Omental fat pad (tissue), 4 donors: Measurements from ENCODE around the gene CELF4. TPM values are rescaled to one million over a fixed set of nuclear protein-coding genes. Genes with fewer than 3 reads are reported as not detected.

Experiments used
- ATAC-seq: fragments of 150-250 bp; one replicate; pipeline ENCODE4 v1.9.1; 2016; ENCODE audit warnings: mild to moderate bottlenecking, moderate library complexity; ENCODE audit not compliant: low FRiP score
- DNase-seq: peaks from one replicate; pipeline ENCODE4 v3.0.0-alpha.2; 2019; ENCODE audit warnings: low spot score
- total RNA-seq, 4 donors: library from RNA; depleted of rRNA; stranded (reverse); fragments of >200 nt; gene quantifications; one replicate each; pipeline ENCODE4 v1.1.0, GENCODE V29; 2016
- TF ChIP-seq, protein P1 (sequence below), 3 donors: fragments of 450-650 bp; IDR thresholded peaks; one replicate each; pipeline ENCODE4 v1.5.1; 2016 to 2017; ENCODE audit warnings: antibody characterized with exemption in 3 of 3, mild to moderate bottlenecking in 3 of 3, moderate library complexity in 2 of 3

The CELF4 gene
- total RNA-seq, 4 donors from 2014 or later, result 0.37 to 0.47 TPM; not detected in 2

DNA sequence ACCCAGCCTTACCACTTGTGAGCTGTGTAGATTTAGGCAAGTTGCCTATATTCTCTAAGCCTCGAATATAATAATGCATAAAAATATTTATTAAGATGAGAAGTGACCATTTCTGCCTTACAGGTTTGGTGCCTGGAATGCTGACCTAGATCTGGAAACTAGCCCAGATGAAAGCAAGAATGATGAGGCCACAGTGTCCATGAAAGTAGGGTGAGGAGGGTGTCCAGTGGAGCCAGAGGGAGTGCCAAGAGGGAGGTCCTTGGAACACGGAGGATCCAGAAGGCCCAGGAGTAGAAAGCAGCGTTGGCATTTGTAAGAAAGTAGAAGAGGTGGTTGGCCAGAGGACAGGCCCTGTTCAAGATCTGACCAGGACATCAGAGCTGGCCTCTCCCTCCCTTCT is 334.3 kb downstream of the CELF4 start:
- ATAC-seq (no peak), DNase-seq (no peak)
- TF ChIP-seq, protein P1, sequence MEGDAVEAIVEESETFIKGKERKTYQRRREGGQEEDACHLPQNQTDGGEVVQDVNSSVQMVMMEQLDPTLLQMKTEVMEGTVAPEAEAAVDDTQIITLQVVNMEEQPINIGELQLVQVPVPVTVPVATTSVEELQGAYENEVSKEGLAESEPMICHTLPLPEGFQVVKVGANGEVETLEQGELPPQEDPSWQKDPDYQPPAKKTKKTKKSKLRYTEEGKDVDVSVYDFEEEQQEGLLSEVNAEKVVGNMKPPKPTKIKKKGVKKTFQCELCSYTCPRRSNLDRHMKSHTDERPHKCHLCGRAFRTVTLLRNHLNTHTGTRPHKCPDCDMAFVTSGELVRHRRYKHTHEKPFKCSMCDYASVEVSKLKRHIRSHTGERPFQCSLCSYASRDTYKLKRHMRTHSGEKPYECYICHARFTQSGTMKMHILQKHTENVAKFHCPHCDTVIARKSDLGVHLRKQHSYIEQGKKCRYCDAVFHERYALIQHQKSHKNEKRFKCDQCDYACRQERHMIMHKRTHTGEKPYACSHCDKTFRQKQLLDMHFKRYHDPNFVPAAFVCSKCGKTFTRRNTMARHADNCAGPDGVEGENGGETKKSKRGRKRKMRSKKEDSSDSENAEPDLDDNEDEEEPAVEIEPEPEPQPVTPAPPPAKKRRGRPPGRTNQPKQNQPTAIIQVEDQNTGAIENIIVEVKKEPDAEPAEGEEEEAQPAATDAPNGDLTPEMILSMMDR (IDR thresholded peaks at IDR 0.05), result no peak

DNA sequence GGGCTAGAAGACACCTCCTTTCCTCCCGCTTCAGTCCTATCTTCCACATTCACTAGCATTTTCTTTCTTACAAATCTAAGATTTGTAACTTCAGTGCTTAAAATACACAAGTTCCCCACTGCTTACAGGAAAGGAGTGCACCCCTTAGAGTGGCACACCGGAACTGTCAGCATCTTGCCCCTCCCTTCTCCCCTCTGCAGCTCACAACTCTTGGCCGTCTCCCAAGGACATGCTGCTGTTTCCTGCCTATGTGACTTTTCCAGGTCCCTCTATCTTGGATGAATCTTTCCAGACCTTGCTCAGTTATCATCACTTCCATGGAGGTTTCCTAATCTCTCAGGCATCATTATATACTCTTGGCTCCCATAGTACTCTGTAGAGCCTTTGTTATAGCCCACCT is 334.8 kb downstream of the CELF4 start:
- TF ChIP-seq, protein P1 (IDR thresholded peaks at IDR 0.05), result no peak
- no peak for ATAC-seq
- no peak for DNase-seq

DNA sequence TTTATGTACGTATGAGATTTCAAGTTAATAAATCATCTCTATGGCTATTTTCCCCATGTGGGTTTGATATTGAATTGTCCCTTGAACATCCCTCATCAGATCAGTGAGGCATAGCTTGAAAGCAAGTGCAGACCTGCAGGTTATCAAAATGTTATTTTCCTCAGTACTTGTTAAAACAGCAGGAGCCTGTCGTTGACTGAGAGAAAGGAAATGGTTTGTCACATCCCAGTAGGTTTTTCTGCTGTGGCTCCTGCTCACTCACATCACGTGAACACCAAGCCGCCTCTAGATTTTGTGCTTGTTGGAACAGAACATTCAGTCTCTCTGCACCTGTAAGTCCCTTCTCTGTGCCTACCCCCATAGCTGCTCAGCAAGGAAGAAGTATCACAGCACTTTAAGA is 340.3 kb downstream of the CELF4 start:
- TF ChIP-seq, protein P1 (IDR thresholded peaks at IDR 0.05), result no peak
- ATAC-seq (no peak), DNase-seq (no peak)

DNA sequence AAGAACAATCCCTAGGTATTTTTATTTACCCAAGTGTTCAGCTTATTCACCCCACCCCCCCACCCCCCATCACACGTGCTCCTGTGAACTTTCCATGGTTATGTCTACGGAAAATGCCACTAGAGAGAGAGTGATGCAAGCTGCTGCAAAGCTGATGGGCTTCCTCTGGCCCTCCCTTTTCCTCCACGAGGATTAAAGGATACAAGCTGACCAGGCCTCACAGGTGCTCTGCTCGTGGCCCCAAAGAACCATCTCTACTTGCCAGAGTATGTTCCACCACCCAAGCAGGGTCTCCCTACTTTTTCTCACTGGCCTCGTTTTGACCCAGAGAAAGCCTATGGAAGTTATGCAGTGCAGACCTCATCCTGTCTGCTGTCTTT is 342.6 kb downstream of the CELF4 start:
- ATAC-seq (no peak), DNase-seq (no peak)
- TF ChIP-seq, protein P1 (IDR thresholded peaks at IDR 0.05), result no peak

DNA sequence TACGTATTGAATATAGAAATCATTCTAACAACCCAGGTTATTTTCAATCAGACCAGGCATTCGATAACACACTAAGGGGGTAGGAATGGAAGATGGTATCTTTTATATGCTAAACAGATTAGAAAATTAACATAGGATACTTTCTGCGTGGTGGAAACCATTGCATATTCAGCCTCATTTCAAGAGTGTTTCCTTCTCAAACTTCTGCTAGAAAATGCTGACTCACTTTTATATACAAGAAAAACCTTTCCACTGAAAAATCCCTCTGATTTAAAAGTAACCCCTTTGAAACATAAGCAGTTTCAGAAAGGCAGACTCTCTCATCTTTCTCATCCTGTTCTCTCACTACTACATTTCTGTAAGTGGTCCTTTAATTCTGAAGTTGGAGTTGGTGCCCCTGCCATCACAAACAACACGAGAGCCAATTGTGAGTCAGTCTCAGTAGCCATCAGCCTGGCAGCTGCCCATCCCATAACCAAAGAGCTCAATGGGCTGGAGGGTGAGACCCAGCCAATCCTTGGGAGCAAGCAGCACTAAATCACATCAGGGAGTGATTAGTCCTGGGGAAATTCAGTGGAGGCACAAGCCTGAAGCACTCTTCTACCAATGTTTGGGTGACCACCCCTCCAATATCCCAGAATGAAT is 343.1 kb downstream of the CELF4 start:
- no peak for DNase-seq
- TF ChIP-seq, protein P1 (IDR thresholded peaks at IDR 0.05), result no peak
- ATAC-seq, result no peak

DNA sequence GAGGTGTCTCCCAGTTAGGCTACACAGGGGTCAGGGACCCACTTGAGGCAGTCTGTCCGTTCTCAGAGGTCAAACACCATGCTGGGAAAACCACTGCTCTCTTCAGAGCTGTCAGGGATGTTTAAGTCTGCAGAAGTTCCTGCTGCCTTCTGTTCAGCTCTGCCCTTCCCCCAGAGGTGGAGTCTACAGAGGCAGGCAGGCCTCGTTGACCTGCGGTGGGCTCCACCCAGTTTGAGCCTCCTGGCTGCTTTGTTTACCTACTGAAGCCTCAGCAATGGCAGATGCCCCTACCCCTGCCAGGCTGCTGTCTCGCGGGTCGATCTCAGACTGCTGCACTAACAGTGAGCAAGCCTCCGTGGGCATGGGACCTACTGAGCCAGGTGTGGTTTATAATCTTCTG is 346.3 kb downstream of the CELF4 start:
- DNase-seq, result no peak
- TF ChIP-seq, protein P1 (IDR thresholded peaks at IDR 0.05), result no peak
- no peak for ATAC-seq

DNA sequence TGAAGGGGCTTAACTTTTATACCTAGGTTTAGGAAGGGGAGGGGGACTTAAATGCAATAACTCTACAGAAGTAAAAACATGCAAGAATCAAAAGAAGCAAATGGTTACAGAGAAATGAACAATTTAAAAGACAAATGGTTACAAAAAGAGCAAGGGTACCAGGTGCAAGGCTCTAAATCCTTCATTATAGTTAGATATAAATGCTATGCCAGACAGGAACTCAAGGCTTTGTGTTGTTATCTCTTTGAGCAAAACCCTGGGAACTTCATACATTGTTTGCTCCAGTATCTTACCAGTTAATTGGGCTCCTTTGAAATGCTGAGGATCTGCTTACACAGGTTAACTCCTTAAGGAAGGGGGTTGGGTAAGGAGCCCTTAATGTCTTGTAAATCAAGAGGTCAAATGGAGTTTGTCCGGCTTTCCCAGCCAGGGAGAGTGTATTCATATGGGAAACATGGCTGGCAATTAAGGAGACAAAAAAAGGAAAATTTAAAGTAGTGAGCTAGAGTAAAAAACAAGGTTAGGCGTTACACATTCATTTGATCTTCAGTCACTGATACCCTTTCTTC is 347.5 kb downstream of the CELF4 start:
- TF ChIP-seq, protein P1 (IDR thresholded peaks at IDR 0.05), result no peak
- no peak for ATAC-seq
- DNase-seq, result no peak
